Progenitor cell of endocrine pancreas (in vitro differentiated cells): ENCODE measurements around the gene CCNT2. TPM values are rescaled to one million over a fixed set of nuclear protein-coding genes. Genes with fewer than 3 reads are reported as not detected.

Experiments
- DNase-seq: peaks from one replicate; pipeline ENCODE4 v3.0.0; 2021; ENCODE audit warnings: low spot score; ENCODE audit not compliant: unreplicated experiment
- H3K27ac Mint-ChIP-seq: 2 replicates; pipeline ENCODE4 v1.8.0; 2021; ENCODE audit warnings: mild to moderate bottlenecking, moderate library complexity, mixed read lengths
- H3K27me3 Mint-ChIP-seq: 2 replicates; pipeline ENCODE4 v1.8.0; 2021; ENCODE audit warnings: mixed read lengths
- H3K36me3 Mint-ChIP-seq: 2 replicates; pipeline ENCODE4 v1.8.0; 2022; ENCODE audit warnings: mixed read lengths; ENCODE audit not compliant: insufficient read depth
- H3K4me1 Mint-ChIP-seq: 2 replicates; pipeline ENCODE4 v1.8.0; 2021; ENCODE audit warnings: low read depth, mixed read lengths
- H3K4me3 Mint-ChIP-seq: 2 replicates; pipeline ENCODE4 v1.8.0; 2021; ENCODE audit warnings: low read depth, mild to moderate bottlenecking, moderate library complexity, mixed read lengths
- H3K9me3 Mint-ChIP-seq: 2 replicates; pipeline ENCODE4 v1.8.0; 2021; ENCODE audit warnings: low read depth, mixed read lengths
- CTCF ChIP-seq: fragments of 200-600 bp; sonication (generic); IDR thresholded peaks from one replicate; pipeline ENCODE4 v1.5.0; 2021; ENCODE audit warnings: antibody characterized with exemption, mild to moderate bottlenecking; ENCODE audit not compliant: unreplicated experiment
- total RNA-seq: library from RNA; stranded (reverse); gene quantifications from 2 replicates; pipeline ENCODE4 v1.2.1, GENCODE V29; 2021

The CCNT2 gene
- total RNA-seq, 1 donor from 2014 or later: 74.8 TPM

DNA sequence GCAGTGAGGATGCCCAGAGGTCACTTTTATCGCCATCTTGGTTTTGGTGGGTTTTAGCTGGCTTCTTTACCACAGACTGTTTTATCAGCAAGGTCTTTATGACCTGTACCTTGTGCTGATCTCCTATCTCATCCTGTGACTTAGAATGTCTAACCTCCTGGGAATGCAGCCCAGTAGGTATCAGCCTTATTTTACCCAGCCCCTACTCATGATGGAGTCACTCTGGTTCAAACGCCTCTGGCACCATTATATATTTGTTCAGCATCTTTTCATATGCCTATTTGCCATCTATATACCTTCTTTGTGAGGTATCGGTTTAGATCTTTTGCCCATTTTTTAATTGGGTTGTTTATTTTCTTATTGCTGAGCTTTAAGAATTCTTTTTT is 7.2 kb upstream of the CCNT2 start:
- no peak for TF ChIP-seq CTCF
- H3K36me3 Mint-ChIP-seq: peaks cover 5% of the 10 kb centered on the region

DNA sequence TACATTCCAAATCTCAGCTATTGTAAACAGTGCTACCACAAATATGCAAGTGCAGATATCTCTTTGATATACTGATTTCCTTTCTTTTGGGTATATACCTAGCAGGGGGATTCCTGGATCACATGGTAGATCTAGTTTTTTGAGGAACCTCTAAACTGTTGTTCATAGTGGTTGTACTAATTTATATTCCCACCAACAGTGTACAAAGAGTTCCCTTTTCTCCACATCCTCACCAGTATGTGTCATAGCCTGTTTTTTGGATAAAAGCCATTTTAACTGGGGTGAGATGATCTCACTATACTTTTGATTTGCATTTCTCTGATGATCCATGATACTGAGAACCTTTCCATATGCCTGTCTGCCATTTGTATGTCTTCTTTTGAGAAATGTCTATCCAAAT is 6.3 kb upstream of the CCNT2 start:
- no peak for DNase-seq
- H3K4me3 Mint-ChIP-seq: no peak overlapping the region
- H3K36me3 Mint-ChIP-seq: peaks cover 5% of the 10 kb centered on the region
- no peak overlapping the region for H3K27ac Mint-ChIP-seq
- H3K27me3 Mint-ChIP-seq: no peaks in the 10 kb centered on the region
- H3K9me3 Mint-ChIP-seq: peaks cover 26% of the 10 kb centered on the region
- H3K4me1 Mint-ChIP-seq: no peaks in the 10 kb centered on the region
- TF ChIP-seq CTCF: no peak

More for the DNA sequence above, 7.2 kb upstream of the CCNT2 start:
- DNase-seq: no peak
- Mint-ChIP-seq H3K4me3 (no peak overlapping the region), H3K9me3 (peaks cover 26% of the 10 kb centered on the region), H3K27ac (no peak overlapping the region), H3K27me3 (no peaks in the 10 kb centered on the region), H3K4me1 (no peaks in the 10 kb centered on the region)

GRCh38 chr2:134917360-134917865 is 1.2 kb upstream of the CCNT2 start:
- DNase-seq: no peak
- Mint-ChIP-seq H3K27me3 (no peaks in the 10 kb centered on the region), H3K4me3 (peak overlapping the region; percentile 99), H3K9me3 (peaks cover 17% of the 10 kb centered on the region), H3K4me1 (peaks cover 14% of the 10 kb centered on the region), H3K36me3 (peaks cover 7% of the 10 kb centered on the region), H3K27ac (peak overlapping the region; percentile 100)
- no peak for TF ChIP-seq CTCF

GRCh38 chr2:134917888-134918525 is 615 bp upstream of the CCNT2 start:
- Mint-ChIP-seq H3K27me3 (no peaks in the 10 kb centered on the region), H3K4me3 (peak overlapping the region; percentile 99), H3K27ac (peak overlapping the region; percentile 100), H3K36me3 (peaks cover 7% of the 10 kb centered on the region), H3K9me3 (peaks cover 17% of the 10 kb centered on the region), H3K4me1 (peaks cover 14% of the 10 kb centered on the region)
- TF ChIP-seq CTCF: peak; percentile 41
- DNase-seq: peak; percentile 66

DNA sequence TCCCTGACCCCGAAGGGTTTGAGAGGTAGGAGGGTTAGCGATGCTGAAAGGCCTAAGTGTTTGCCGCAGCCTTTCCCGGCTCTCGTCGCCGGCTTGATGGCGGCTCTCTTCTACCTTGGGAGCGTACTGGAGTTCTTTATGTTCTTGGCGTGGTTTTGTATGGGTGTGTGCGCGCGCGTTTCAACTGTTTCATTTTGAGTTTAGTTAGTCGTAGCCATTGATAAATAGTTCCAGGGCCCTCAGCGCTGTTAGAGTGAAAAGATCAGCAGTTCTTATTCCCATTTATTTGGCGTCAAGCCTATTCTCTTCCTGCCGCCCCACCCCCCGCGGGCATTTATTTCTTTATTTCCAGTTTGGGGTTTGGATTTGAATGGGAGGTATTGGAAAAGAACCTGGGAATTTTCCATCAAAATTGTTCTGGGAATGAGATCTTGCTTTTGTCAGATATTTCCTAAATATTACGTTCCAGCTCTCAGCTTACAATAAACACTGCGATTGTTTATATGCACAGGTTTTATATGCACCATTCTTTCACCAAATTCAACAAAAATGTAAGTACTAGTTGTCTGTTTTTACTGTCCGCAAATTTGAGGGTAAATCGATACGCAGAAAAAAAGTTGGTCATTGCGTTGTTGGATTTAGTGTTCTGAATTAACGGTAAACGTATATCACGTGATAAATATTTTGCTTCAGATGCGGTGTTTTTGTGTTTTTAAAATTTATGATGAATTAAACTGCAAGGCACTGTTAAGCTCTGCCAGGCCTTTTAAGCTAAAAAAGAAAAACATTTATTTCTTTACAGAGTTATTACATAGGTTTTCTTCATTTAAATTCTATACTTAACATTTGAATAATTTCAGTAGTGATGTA is 954 bp downstream of the CCNT2 start:
- H3K4me3 Mint-ChIP-seq: peak overlapping the region; percentile 99
- peaks cover 14% of the 10 kb centered on the region for H3K4me1 Mint-ChIP-seq
- TF ChIP-seq CTCF: no peak
- DNase-seq: no peak
- no peaks in the 10 kb centered on the region for H3K27me3 Mint-ChIP-seq
- peaks cover 3% of the 10 kb centered on the region for H3K36me3 Mint-ChIP-seq
- peak overlapping the region; percentile 100 for H3K27ac Mint-ChIP-seq
- H3K9me3 Mint-ChIP-seq: peaks cover 2% of the 10 kb centered on the region
